GM23338 (cell line): ENCODE measurements around the gene TMPRSS9. TPM values are rescaled to one million over a fixed set of nuclear protein-coding genes. Genes with fewer than 3 reads are reported as not detected.
"Not testable (repeated sequence)": the region's sequence is repeated elsewhere in the genome, so short reads cannot be mapped to it uniquely, and the experiment has no call there.

Experiments
- ATAC-seq: fragments of 200-7000 bp; cut with Tn5 transposase; 3 replicates; pipeline ENCODE4 v1.9.1; 2020
- DNase-seq: peaks from one replicate; pipeline ENCODE4 v3.0.0-alpha.2; 2015; ENCODE audit warnings: low spot score
- H2AFZ ChIP-seq: fragments of 200-600 bp; sonication (generic); 2 replicates; pipeline ENCODE4 v1.8.0; 2016; ENCODE audit warnings: antibody characterized with exemption, mild to moderate bottlenecking, moderate library complexity
- H3F3A ChIP-seq: fragments of 200-600 bp; sonication (generic); replicated peaks from 2 replicates; pipeline ENCODE4 v1.8.0; 2017; ENCODE audit warnings: antibody characterized with exemption, mixed run types, low read depth
- H3K27ac ChIP-seq: fragments of 200-600 bp; sonication (generic); 2 replicates; pipeline ENCODE4 v1.6.1; 2016; ENCODE audit warnings: low read depth
- H3K27me3 ChIP-seq: fragments of 200-600 bp; sonication (generic); 2 replicates; pipeline ENCODE4 v1.8.0; 2016; ENCODE audit warnings: mild to moderate bottlenecking, mixed run types, moderate library complexity; ENCODE audit not compliant: insufficient read depth
- H3K36me3 ChIP-seq: fragments of 200-600 bp; sonication (generic); 2 replicates; pipeline ENCODE4 v1.8.0; 2016; ENCODE audit warnings: mild to moderate bottlenecking; ENCODE audit not compliant: insufficient read depth
- H3K4me1 ChIP-seq: fragments of 200-600 bp; sonication (generic); 2 replicates; pipeline ENCODE4 v1.8.0; 2016; ENCODE audit warnings: mild to moderate bottlenecking, moderate library complexity; ENCODE audit not compliant: insufficient read depth
- H3K4me2 ChIP-seq: fragments of 200-600 bp; sonication (generic); 2 replicates; pipeline ENCODE4 v1.7.1; 2017; ENCODE audit warnings: mixed run types
- H3K4me3 ChIP-seq: fragments of 200-600 bp; sonication (generic); 2 replicates; pipeline ENCODE4 v1.6.1; 2016; ENCODE audit warnings: mixed run types
- H3K79me2 ChIP-seq: fragments of 200-600 bp; sonication (generic); replicated peaks from 2 replicates; pipeline ENCODE4 v1.8.0; 2017; ENCODE audit warnings: mild to moderate bottlenecking; ENCODE audit not compliant: insufficient read depth
- H3K9me2 ChIP-seq: fragments of 200-600 bp; sonication (generic); 2 replicates; pipeline ENCODE4 v1.8.0; 2017; ENCODE audit not compliant: insufficient read depth
- H4K20me1 ChIP-seq: fragments of 200-600 bp; sonication (generic); replicated peaks from 2 replicates; pipeline ENCODE4 v1.8.0; 2017; ENCODE audit warnings: mild to moderate bottlenecking; ENCODE audit not compliant: insufficient read depth
- H3K27ac Mint-ChIP-seq: 2 replicates; pipeline ENCODE4 v1.8.0; 2020; ENCODE audit warnings: inconsistent platforms, mild to moderate bottlenecking, moderate library complexity, mixed read lengths
- H3K27me3 Mint-ChIP-seq: 3 replicates; pipeline ENCODE4 v1.8.0; 2022; ENCODE audit warnings: low read depth, mild to moderate bottlenecking, moderate library complexity, mixed read lengths, inconsistent platforms; ENCODE audit not compliant: insufficient read depth, poor library complexity
- H3K36me3 Mint-ChIP-seq: 3 replicates; pipeline ENCODE4 v1.8.0; 2021; ENCODE audit warnings: low read depth, mild to moderate bottlenecking, inconsistent platforms, moderate library complexity, mixed read lengths
- H3K4me1 Mint-ChIP-seq: 3 replicates; pipeline ENCODE4 v1.8.0; 2020; ENCODE audit warnings: mild to moderate bottlenecking, inconsistent platforms, mixed read lengths
- H3K4me3 Mint-ChIP-seq: 3 replicates; pipeline ENCODE4 v1.8.0; 2021; ENCODE audit warnings: moderate library complexity, mild to moderate bottlenecking, inconsistent platforms, mixed read lengths
- H3K9me3 Mint-ChIP-seq: 3 replicates; pipeline ENCODE4 v1.8.0; 2020; ENCODE audit warnings: moderate library complexity, mild to moderate bottlenecking, inconsistent platforms, mixed read lengths
- CREB1 ChIP-seq: fragments of 250-450 bp; sonication (Bioruptor Pico); IDR thresholded peaks from 2 replicates; pipeline ENCODE4 v1.5.0; 2020; ENCODE audit warnings: low read depth, mild to moderate bottlenecking, moderate library complexity
- CTCF ChIP-seq, 2 experiments: fragments of 200-600 bp in 1 of 2; sonication (generic) in 1 of 2; conservative IDR thresholded peaks; 2 replicates each; pipeline versions ENCODE4 v1.5.1 to v1.6.1; 2016 to 2017; ENCODE audit warnings: antibody characterized with exemption in 2 of 2, low read depth in 2 of 2, mild to moderate bottlenecking in 2 of 2, moderate library complexity in 1 of 2
- ETS1 ChIP-seq: IDR thresholded peaks from 2 replicates; pipeline ENCODE4 v1.6.1; 2016; ENCODE audit warnings: antibody characterized with exemption
- EZH2 ChIP-seq: fragments of 200-600 bp; sonication (generic); IDR thresholded peaks from one replicate; pipeline ENCODE4 v1.8.0; 2017; ENCODE audit warnings: antibody characterized with exemption, mild to moderate bottlenecking, low read depth; ENCODE audit not compliant: unreplicated experiment
- EZH2phosphoT487 ChIP-seq: fragments of 200-600 bp; sonication (generic); IDR thresholded peaks from one replicate; pipeline ENCODE4 v1.8.1; 2018; ENCODE audit warnings: antibody characterized with exemption; ENCODE audit not compliant: unreplicated experiment
- NANOG ChIP-seq: IDR thresholded peaks from 2 replicates; pipeline ENCODE4 v1.6.1; 2016; ENCODE audit warnings: antibody characterized with exemption, borderline replicate concordance
- POLR2AphosphoS5 ChIP-seq: IDR thresholded peaks from 2 replicates; pipeline ENCODE4 v1.6.1; 2016; ENCODE audit warnings: antibody characterized with exemption, low read depth
- STAT1 ChIP-seq: IDR thresholded peaks from one replicate; pipeline ENCODE4 v1.6.1; 2016; ENCODE audit warnings: antibody characterized with exemption; ENCODE audit not compliant: unreplicated experiment
- ZNF462 ChIP-seq: fragments of 250-450 bp; sonication (Bioruptor Pico); IDR thresholded peaks from 2 replicates; pipeline ENCODE4 v1.5.0; 2020; ENCODE audit warnings: mild to moderate bottlenecking, moderate library complexity
- polyA plus RNA-seq: library from polyadenylated mRNA; unstranded; fragments of >200 nt; fragmentation: Nextera tagmentation; extraction: Ambion mirVana; gene quantifications from 2 replicates; pipeline ENCODE4 v1.2.1, GENCODE V29; 2016
- total RNA-seq: library from RNA; depleted of rRNA; stranded (reverse); fragments of >200 nt; shearing (Covaris generic); gene quantifications from 2 replicates; pipeline ENCODE4 v1.2.3, GENCODE V29; 2014

Gene TMPRSS9
- total and polyA plus RNA-seq, 2 experiments from 2014 or later, result 0.05 to 0.28 TPM

GRCh38 chr19:2416321-2417097 lies 56.4 kb downstream of the TMPRSS9 start:
- no peaks in the 10 kb centered on the region for H3K9me2 ChIP-seq
- H2AFZ ChIP-seq, result no peak overlapping the region
- ATAC-seq (no peak), DNase-seq (no peak)
- Mint-ChIP-seq H3K27ac (no peak overlapping the region), H3K9me3 (peaks cover 3% of the 10 kb centered on the region; the same call in 1 of the 3 replicates), H3K4me3 (no peak overlapping the region), H3K27me3 (peaks cover 10% of the 10 kb centered on the region), H3K36me3 (peaks cover 4% of the 10 kb centered on the region; the same call in 2 of the 3 replicates), H3K4me1 (no peaks in the 10 kb centered on the region)
- no peaks in the 10 kb centered on the region for H3K36me3 ChIP-seq
- H4K20me1 ChIP-seq, result no peaks in the 10 kb centered on the region
- H3K27ac ChIP-seq, result no peak overlapping the region
- no peaks in the 10 kb centered on the region for H3K4me1 ChIP-seq
- H3K4me3 ChIP-seq, result no peak overlapping the region
- H3K4me2 ChIP-seq, result no peak overlapping the region
- H3K27me3 ChIP-seq, result no peaks in the 10 kb centered on the region
- H3F3A ChIP-seq, result no peaks in the 10 kb centered on the region
- TF ChIP-seq ZNF462, result no peak
- TF ChIP-seq EZH2phosphoT487, result no peak
- no peak for TF ChIP-seq ETS1
- no peak for TF ChIP-seq NANOG
- TF ChIP-seq POLR2AphosphoS5, result no peak
- no peak for TF ChIP-seq EZH2
- no peak for TF ChIP-seq CTCF (conservative IDR thresholded peaks at IDR 0.05; ENCODE audit: low read depth in 2 of 2)
- TF ChIP-seq STAT1, result no peak
- TF ChIP-seq CREB1 (CRISPR knock-in tag), result no peak
- no peaks in the 10 kb centered on the region for H3K79me2 ChIP-seq

GRCh38 chr19:2417436-2417835 lies 57.4 kb downstream of the TMPRSS9 start:
- not testable (repeated sequence) for H3K36me3 ChIP-seq, H2AFZ ChIP-seq, H3K4me3 Mint-ChIP-seq, H3K4me1 ChIP-seq, DNase-seq, H3K9me3 Mint-ChIP-seq, H3K4me1 Mint-ChIP-seq, H3K27me3 Mint-ChIP-seq, H3K4me2 ChIP-seq, H4K20me1 ChIP-seq, H3K27ac Mint-ChIP-seq, H3K27ac ChIP-seq, H3K9me2 ChIP-seq, H3K79me2 ChIP-seq, ATAC-seq, H3K36me3 Mint-ChIP-seq, H3K27me3 ChIP-seq, H3F3A ChIP-seq, H3K4me3 ChIP-seq
